G401 (cell line): ENCODE data around the gene OLIG1. TPM values are rescaled to one million over a fixed set of nuclear protein-coding genes. Genes with fewer than 3 reads are reported as not detected.

Source experiments
- DNase-seq: peaks from one replicate; pipeline ENCODE4 v3.0.0-alpha.2; 2015; ENCODE audit warnings: low spot score
- in situ Hi-C: cut with HindIII; loops from 2 replicates; pipeline ENCODE4 v1.10.0; 2016; ENCODE audit warnings: low sequenced_read_pairs, mixed read lengths
- total RNA-seq: library from RNA; depleted of rRNA; stranded (reverse); fragments of >200 nt; shearing (Covaris generic); gene quantifications from 2 replicates; pipeline ENCODE4 v1.2.3, GENCODE V29; 2014

Gene OLIG1
- total RNA-seq, 1 experiment from 2014 or later: not detected

DNA sequence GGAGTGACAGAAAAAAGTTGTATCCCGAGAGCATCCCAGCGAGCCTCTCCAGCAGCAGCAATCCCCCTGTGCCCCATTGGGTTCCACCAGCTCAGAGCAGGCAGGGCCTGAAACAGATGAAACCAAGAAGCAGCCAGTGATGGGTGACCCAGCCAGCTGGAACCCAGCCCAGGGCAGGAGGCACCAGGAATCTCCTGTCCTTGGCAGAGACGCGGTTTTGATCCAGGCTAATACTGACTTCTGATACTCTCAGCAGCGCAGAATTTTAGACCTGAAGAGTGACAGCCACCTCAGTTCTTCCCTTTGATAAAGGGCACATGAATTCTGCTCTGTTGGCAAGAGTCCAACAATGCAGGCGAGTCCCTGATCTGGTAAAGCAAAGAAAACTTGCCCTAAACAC is 11.4 kb upstream of the OLIG1 start:
- DNase-seq: peak; percentile 91
- in situ Hi-C loops: no loop called here

DNA sequence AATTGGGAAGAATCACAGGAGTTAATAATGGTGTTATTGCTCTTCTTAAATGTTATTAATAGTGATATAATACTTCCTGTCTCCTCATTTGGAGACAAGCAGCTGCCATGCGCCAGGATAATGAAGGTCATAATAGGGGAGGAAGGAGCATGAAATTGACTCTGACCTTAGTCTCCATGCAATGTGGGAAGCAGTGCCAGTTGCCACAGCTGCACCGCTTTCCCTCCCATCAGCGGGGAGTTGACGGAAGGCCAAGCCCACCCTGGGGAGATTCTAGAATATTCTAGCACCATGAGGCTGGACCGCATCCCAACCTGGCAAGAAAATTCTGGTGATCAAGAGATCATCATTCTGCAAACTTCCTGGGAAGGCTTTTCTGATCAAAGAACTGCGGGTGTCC is 11.0 kb upstream of the OLIG1 start:
- in situ Hi-C loops: no loop called here
- DNase-seq: no peak

DNA sequence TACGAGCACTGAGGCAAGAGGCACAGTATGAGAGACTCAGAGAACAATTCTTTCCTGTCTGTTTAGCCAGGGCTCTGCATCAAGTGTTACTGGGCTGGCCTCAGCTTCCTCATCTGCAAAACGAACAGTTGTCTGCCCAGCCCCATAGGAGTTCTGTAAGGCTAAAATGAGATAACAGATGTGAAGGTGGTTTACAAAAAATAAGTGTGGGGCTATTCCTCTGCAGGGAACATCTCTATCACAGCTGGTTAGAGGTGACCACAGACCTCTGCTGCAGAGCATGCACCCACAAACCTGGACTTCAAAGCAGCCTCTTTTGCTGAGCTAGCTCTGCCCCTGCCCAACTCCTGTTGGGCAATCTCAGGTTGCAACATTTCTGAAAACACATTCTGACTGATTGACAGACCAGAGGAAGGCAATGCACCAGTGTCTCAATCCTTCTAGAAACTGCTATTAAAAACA is 10.5 kb upstream of the OLIG1 start:
- in situ Hi-C loops: no loop called here
- DNase-seq: peak; percentile 8

DNA sequence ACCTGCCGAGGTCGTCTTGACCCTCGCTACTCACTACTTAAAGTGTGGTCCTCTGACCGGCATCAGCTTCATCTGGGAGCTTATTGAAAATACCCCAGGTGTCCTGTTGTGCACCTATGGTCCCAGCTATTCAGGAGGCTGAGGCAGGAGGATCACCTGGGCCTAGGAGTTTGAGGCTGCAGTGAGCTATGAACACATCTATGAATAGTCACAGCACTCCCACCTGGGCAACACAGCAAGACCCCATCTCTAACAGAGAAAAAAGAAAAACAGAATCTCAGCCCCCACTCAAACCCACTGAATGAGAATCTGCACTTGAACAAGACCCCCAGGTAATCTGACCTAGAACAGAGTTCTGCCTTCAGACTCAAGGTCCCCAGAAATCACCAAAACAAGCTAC is 8.7 kb upstream of the OLIG1 start:
- in situ Hi-C loops: no loop called here
- no peak for DNase-seq

DNA sequence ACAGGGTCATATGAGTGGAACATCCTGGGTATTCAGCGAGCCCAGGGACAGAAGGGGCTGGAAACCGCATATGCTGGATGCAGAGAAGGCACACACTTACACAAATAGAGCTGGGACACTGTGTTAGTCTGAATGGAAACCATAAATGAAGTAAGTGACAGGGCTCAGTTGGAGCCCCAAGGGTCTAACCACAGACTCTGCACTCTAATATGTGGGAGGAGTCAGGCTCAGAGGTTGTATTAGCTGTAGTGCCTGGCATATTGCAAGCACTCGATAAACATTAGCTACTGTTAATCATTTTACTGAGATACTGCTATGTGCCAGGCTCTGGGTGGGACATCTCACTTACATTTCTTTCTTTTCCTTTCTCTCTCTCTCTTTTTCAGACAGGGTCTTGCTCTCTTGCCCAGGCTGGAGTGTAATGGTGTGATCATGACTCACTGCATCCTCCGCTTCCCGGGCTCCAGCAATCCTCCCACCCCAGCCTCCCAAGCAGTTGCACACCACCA is 6.5 kb upstream of the OLIG1 start:
- in situ Hi-C loops: no loop called here
- DNase-seq: no peak

DNA sequence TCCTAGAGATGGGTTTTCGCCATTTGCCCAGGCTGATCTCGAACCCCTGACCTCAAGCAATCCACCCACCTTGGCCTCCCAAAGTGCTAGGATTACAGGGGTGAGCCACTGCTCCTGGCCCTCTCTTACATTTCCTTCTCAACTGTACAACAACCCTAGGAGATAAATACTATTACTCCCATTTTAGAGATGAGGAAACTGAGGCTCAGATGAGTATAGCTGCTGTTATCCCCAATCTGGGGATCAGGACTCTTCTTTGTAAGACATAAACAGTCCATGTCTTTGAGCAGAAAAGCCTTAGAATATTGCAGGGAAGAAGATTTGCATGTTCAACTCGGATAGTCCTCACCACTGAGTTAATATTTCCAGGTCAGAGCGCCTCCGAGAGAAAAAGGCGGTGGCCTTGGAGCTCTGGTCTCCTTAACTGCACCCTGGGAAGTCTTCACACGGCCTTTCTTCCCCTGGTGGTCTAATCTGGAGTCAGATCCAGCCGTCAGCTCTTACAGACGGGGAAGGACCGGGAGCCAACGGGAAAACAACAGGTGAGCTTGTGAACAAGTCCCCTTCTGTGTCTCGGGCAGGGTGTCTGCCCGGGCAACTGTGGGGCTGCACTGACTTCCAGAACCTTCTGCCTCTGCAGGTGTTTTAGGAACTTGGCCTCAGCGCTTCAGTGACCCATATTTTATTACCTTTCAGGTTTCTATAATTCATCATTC is 5.9 kb upstream of the OLIG1 start:
- no peak for DNase-seq
- in situ Hi-C loops: no loop called here

DNA sequence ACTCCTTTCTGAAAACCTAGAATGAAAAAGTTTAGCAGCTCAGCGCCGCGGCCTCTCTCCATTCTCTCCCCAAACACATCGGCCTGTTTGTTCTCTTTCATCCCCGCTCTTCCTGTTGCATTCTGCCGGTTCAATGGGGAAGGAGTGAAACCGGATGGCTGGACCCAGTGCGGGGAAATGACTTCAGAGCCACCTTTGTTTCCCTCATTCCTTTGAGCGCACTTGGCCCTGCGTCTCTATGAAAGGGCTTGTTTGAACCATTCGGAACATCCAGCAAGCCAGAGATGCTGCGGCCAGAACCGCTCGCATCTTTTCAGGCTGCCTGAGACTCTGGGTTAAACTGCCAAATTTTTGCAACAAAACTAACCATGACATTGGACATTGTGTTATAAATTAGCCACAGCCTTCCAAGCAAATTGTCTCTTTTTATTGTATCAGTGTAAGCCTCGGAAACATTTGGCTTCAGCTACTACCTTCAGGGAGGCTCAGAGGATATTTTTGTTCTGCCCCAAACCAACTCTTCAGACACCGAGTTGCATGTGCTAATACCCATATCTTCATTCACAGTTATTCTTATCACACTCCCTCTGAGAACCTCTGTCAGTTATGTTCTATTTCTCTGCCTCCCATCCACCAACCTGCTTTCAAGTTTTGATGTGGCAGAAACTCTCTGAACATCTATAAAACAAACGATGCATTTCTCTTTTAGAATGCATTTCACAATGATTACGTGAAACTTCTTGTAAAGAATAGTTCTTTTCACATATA is 5.1 kb upstream of the OLIG1 start:
- DNase-seq: peak; percentile 14
- in situ Hi-C loops: no loop called here

DNA sequence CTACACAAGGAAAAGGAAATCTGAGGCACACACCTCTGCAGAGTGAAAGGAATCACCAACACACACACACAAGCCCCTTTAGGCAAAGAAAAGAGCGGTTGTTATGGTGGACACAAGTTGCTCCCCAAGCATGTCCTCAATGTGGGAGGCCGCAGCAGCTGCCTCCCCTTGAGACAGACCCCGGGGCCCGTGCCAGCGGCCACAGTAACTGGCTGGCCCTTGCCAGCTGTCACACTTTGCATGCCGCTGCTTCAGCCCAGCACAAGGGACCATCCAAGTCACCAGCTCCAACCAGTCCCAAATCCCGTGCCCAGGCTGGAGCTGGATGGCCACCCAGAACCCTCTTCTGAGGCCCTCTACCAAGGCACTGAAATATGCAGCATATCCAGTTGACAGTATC is 2.9 kb upstream of the OLIG1 start:
- in situ Hi-C loops: no loop called here
- DNase-seq: no peak

DNA sequence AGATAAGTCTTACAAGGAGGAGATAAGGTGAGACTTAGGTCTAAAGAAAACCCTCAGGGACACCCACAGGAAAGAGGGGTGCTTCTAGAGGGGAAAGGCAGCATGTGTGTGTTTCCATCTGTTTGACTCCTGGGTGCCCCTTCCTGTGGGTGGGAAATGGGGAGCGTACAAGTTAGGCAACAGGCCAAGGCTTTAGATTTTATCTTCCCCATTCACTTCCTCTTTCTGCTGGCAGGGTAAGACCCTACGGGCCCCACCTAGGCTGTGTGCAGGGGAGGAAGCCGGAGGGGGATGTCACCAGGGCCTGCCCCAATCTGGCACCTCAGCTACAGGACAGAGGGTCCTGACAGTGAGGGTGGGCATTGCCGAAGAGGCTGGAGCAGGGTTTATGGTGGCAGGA is 2.5 kb upstream of the OLIG1 start:
- DNase-seq: no peak
- in situ Hi-C loops: no loop called here

DNA sequence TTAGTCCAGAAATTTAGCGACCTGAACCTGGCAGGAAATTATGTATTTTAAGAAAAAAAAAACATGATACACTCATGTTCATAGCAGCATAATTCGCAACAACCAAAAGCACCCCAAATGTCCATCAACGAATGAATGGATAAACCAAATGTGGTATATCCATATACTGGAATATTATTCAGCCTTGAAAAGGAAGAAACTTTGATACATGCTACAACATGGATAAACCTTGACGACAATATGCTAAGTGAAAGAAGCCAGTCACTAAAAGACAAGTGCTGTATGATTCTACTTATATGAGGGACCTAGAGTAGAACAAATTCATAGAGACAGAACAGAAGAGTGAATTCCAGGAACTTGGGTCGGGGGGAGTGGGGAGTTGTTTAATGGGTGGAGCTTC is 698 bp upstream of the OLIG1 start:
- in situ Hi-C loops: no loop called here
- DNase-seq: no peak

DNA sequence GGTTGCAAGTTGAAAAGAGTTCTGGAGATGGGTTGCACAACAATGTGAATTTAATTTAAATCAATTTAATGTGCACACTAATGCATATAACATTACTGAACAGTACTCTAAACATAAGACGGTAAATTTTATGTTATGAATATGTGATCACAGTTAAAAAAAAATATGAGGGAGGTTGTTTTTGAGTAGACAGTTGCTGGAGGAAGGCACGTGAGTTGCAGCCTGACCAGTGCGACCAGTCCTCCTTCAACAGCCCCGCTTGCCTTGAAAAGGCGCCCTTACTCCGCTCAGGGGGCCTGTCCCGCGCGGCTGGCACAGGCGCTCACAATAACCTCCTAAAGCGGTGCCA is 322 bp upstream of the OLIG1 start:
- DNase-seq: no peak
- in situ Hi-C loops: no loop called here

DNA sequence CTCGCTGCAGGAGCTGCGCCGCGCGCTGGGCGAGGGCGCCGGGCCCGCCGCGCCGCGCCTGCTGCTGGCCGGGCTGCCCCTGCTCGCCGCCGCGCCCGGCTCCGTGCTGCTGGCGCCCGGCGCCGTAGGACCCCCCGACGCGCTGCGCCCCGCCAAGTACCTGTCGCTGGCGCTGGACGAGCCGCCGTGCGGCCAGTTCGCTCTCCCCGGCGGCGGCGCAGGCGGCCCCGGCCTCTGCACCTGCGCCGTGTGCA is 730 bp downstream of the OLIG1 start:
- in situ Hi-C loops: no loop called here
- DNase-seq: no peak

DNA sequence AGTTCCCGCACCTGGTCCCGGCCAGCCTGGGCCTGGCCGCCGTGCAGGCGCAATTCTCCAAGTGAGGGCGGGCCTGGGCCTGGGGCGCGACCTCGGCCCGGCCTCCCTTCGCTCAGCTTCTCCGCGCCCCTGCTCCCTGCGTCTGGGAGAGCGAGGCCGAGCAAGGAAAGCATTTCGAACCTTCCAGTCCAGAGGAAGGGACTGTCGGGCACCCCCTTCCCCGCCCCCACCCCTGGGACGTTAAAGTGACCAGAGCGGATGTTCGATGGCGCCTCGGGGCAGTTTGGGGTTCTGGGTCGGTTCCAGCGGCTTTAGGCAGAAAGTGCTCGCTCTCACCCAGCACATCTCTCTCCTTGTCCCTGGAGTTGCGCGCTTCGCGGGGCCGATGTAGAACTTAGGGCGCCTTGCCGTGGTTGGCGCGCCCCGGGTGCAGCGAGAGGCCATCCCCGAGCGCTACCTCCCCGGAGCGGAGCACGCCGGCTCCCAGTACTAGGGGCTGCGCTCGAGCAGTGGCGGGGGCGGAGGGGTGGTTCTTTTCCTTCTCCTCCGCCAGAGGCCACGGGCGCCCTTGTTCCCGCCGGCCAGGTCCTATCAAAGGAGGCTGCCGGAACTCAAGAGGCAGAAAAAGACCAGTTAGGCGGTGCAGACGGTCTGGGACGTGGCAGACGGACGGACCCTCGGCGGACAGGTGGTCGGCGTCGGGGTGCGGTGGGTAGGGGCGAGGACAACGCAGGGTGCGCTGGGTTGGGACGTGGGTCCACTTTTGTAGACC is 1.2 kb downstream of the OLIG1 start:
- in situ Hi-C loops: no loop called here
- no peak for DNase-seq

DNA sequence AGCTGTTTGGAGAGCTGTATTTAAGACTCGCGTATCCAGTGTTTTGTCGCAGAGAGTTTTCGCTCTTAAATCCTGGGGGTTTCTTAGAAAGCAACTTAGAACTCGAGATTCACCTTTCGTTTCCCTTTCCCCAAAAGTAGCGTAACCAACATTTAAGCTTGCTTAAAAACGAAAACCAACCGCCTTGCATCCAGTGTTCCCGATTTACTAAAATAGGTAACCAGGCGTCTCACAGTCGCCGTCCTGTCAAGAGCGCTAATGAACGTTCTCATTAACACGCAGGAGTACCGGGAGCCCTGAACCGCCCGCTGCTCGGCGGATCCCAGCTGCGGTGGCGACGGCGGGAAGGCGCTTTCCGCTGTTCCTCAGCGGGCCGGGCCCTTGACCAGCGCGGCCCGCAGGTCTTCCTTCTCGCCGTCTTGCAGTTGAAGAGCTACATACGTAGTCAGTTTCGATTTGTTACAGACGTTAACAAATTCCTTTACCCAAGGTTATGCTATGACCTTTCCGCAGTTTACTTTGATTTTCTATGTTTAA is 1.9 kb downstream of the OLIG1 start:
- in situ Hi-C loops: no loop called here
- no peak for DNase-seq

DNA sequence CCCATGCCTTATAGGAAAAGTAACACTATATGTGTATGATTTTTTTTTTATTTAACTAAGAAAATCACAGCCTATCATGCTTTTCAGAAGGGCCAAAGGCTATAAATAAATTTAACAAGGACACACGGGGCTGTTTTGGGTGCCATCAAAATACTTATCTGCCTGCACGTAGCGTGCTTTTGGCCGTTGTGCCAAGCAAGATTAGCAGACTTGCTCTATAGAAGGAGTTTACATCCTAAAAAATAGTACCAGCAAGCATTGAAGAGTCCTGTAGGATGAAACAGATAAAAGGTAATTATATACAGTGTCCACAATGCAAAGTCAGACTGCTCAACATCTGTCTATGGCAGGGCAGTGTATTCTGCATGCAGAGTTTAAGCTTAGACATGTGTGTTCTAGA is 3.7 kb downstream of the OLIG1 start:
- DNase-seq: no peak
- in situ Hi-C loops: no loop called here

DNA sequence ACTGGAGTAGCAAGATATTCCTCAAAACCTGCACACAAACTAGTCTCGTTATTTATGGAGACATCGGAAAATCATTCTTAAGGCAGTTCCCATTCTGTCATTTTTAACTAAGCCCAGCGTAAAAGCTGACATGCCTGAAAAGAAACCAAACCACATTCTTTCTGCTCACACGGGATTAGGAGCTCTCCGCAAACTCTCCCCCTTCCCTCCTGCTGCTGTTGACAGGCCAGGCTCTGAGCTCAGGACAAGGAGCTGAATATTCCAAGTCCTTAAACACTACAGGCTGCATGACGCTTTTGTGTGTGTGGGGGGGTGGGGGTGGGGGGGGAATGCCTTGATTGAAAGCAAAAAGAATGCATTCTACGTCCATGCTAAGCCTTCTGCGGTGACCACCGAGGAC is 5.2 kb downstream of the OLIG1 start:
- in situ Hi-C loops: no loop called here
- DNase-seq: no peak

DNA sequence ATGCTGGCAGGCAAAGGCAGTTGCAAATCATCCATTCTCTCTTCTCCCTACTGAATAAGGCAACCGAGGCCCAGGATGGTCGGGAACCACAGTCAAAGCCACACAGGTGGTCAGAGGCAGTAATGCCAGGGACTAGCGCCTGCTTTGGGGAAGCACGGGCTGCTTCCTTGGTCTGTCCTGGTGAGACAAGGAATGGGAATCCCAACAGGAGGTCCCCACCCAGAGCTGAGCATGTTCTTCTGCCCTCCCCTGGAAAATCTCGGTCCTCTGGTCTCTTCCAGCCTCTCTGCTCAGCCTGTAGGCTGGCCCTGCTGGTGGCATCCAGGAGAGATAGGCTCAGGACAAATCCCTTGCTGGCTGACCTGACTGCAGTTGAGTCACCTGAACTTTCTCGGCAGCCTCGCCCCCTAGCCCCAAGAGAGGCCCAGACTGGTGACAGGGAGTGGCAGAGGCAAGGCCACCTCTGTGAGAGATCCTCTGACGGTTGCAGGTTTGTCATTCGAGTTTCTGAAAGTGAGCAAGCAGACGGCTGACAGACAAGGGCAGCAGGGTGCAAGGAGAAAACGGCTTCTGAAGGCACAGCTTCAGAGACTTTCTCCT is 5.8 kb downstream of the OLIG1 start:
- no peak for DNase-seq
- in situ Hi-C loops: no loop called here

DNA sequence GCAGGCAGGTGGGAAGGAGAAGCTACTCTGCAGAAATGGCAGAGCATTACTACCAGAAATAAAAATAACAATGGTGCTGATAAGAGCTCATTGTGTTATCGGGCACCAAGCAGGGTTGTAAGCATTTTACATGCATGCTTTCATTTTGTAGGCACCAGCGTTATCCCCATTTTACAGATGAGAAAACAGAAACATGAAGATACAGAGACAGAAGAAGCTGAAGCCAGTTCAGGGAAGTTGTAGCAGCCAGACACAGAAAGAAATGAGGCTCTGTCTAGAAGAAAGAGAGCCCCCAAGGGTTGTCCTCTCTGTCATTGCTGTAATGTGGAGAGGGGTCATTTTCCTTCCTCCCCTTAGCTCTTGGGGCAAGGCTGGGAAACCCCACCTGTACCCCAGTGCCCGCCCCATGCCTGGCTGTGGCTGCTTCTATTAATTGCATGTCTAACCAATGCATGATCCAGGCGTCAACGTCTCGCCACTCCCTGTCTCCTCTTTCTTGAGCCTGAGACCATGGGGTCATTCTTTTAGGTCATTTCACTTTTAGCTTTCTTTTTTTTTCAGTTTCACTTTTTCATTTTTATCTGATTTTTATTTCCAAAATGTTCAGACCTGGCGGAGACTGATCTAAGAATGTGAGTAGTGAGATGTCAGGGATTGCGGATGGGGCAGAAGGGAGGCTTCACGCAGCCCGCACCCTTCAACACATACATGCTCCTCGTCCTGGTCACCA is 6.8 kb downstream of the OLIG1 start:
- DNase-seq: no peak
- in situ Hi-C loops: no loop called here

DNA sequence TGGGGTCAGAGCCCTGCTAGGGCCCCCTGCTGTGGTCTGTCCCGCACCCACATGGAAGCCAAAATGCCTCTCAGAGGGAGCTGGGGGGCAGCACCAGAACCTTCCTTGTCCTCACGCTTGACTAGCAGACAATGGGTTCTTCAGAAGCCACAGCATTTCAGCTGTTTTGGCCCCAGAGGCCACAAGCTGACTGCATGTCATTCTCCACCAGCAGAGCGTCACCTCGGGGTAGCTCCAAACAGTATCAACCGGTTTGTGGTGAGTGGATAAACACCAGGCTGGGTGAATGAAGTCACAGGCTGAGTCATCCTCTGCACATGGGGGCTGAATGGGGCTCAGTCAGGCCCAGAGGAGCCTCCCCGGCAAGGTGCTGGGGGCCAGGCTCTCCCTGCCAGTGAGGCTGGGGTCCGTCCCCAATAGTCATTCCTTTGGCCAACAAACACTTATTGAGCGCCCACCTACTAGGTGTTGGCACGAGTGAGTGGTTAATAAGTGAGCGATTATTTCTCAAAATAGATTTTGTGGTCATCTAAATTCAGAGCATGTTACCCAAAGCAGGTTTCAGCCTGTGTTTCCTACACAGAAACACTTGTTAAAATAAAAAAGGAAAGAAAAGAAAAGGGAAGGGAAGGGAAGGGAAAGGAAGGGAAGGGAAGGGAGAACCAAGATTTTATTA is 9.1 kb downstream of the OLIG1 start:
- in situ Hi-C loops: no loop called here
- no peak for DNase-seq
